ENCODE measurements around the gene CTNND2. TPM values are rescaled to one million over a fixed set of nuclear protein-coding genes. Genes with fewer than 3 reads are reported as not detected.

CTNND2 gene
- total and polyA plus RNA-seq, 9 of the 15 experiments (the other 6 are each of a cell fraction or from before 2014, with no cell fraction given), result 0.03 to 0.35 TPM; not detected in 7

DNA sequence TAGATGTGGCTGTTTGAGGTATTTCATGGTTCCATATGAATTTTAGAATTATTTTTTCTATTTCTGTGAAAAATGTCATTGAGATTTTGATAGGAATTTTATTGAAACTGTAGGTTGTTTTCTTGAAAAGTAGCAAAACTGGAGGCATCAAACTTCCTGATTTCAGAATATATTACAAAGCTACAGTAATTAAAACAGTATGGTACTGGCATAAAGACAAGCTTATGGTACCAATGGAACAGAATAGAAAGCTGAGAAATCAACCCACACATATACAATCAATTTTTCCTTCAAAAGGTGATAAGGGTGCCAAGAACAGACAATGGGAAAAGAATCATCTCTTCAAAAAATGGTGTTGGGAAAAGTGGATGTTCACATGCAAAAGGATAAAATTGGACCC, 945.5 kb downstream of the CTNND2 start:
- no peak for FAIRE-seq
- no peaks in the 10 kb centered on the region for H3K79me2 ChIP-seq (ENCODE audit: control insufficient read depth, insufficient read depth, low read length)

DNA sequence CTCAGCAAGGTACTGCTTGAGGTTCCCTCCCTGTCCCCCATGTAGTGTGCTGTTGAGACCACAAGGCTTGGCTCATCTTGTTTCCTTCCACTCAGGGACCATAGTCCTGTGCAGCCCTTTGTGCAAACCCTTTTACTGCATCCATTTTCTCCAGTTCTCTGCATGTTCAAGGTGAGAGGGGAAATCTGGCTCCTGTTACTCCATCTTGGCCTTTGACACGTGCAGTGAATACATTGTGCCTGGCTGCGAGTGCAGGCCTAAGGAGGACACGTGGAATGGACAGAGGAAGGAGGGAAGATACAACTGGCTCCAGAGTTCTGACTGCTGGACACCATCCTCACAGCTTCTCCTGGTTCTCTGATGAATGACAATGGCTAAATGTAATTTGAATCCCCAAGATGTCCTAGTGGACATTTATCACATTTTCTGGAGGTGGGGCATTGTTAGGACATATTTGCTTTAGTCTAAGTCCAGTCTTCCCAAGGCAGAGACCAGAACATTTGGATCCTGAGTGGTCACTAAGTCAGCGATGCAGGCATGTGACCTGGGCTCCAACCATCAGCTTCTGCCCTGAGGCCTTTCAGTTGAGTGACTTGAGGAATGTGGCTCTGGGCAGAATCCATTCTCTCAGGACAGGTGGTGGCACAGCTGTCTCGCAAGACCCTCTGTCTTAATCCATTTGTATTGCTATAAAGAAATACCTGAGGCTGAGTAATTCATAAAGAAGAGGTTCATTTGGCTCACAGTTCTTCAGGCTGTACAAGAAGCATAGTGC, 954.2 kb downstream of the CTNND2 start:
- Histone ChIP-seq H2AFZ (ENCODE audit: low read depth, low read length) (no peak overlapping the region), H3K79me2 (ENCODE audit: control insufficient read depth, insufficient read depth, low read length) (no peaks in the 10 kb centered on the region), H3K9me1 (ENCODE audit: control insufficient read depth, insufficient read depth, low read length) (no peaks in the 10 kb centered on the region), H3K4me1 (replicated peaks in 1 of 2; ENCODE audit: control insufficient read depth in 2 of 2, insufficient read depth in 2 of 2, low read length in 2 of 2) (no peaks in the 10 kb centered on the region), H3K9ac (ENCODE audit: insufficient read depth in 1 of 2, low read depth in 2 of 2, low read length in 2 of 2) (no peak overlapping the region), H3K27me3 (ENCODE audit: control insufficient read depth in 2 of 2, insufficient read depth in 2 of 2, low read length in 2 of 2) (no peaks in the 10 kb centered on the region; a peak in 1 of 5 replicates), H3K4me2 (ENCODE audit: insufficient read depth, low read length) (no peak overlapping the region), H4K20me1 (replicated peaks; ENCODE audit: control insufficient read depth, insufficient read depth, low read length) (no peaks in the 10 kb centered on the region), H3K27ac (ENCODE audit: extremely low read depth, low read depth, low read length) (no peak overlapping the region), H3K4me3 (no peak overlapping the region), H3K36me3 (ENCODE audit: control insufficient read depth, insufficient read depth, low read length) (no peaks in the 10 kb centered on the region), H3K9me3 (replicated peaks; ENCODE audit: control insufficient read depth, insufficient read depth, low read depth, low read length) (no peaks in the 10 kb centered on the region)
- 0% methylated on average over 5 of the region's 5 CpGs for WGBS (ENCODE audit: insufficient coverage, low coverage, missing lambda C conversion rate)
- in situ Hi-C loops (cut with MboI), result no loop called here
- no peak for TF ChIP-seq TAF1 (IDR thresholded peaks at IDR 0.05; ENCODE audit: control insufficient read depth, extremely low read depth, insufficient read depth, low read length, severe bottlenecking)
- no peak for TF ChIP-seq NCOA1 (IDR thresholded peaks at IDR 0.05; ENCODE audit: low read depth)
- TF ChIP-seq GABPB1 (CRISPR knock-in tag; IDR thresholded peaks at IDR 0.05), result no peak
- TF ChIP-seq MTA1 (IDR thresholded peaks at IDR 0.05; ENCODE audit: borderline replicate concordance), result no peak
- intact Hi-C loops (cut with micrococcal nuclease), result no loop called here
- CTCF ChIA-PET (ENCODE audit: low intra/inter-chr PET ratio), result no interaction called here
- BruUV-seq (replicated peaks), result no TSS peak
- no peak for FAIRE-seq
- no peak for ATAC-seq
- POLR2A ChIA-PET, result interaction anchor here (0.6 kb wide), 1 partner anchor 882 kb away, joined by 3 read pairs; no protein-coding TSS in a partner anchor
- no peak for DNase-seq (ENCODE audit: extremely low read depth in 1 of 4, low spot score in 3 of 4)

More for the DNA sequence above, 945.5 kb downstream of the CTNND2 start:
- Histone ChIP-seq H3K27ac (ENCODE audit: extremely low read depth, low read depth, low read length) (no peak overlapping the region), H3K4me3 (no peak overlapping the region), H3K9me1 (ENCODE audit: control insufficient read depth, insufficient read depth, low read length) (no peaks in the 10 kb centered on the region), H3K4me1 (replicated peaks in 1 of 2; ENCODE audit: control insufficient read depth in 2 of 2, insufficient read depth in 2 of 2, low read length in 2 of 2) (no peaks in the 10 kb centered on the region), H2AFZ (ENCODE audit: low read depth, low read length) (no peak overlapping the region), H3K9me3 (replicated peaks; ENCODE audit: control insufficient read depth, insufficient read depth, low read depth, low read length) (no peaks in the 10 kb centered on the region), H3K9ac (ENCODE audit: insufficient read depth in 1 of 2, low read depth in 2 of 2, low read length in 2 of 2) (no peak overlapping the region), H4K20me1 (replicated peaks; ENCODE audit: control insufficient read depth, insufficient read depth, low read length) (no peaks in the 10 kb centered on the region), H3K36me3 (ENCODE audit: control insufficient read depth, insufficient read depth, low read length) (no peaks in the 10 kb centered on the region), H3K27me3 (ENCODE audit: control insufficient read depth in 2 of 2, insufficient read depth in 2 of 2, low read length in 2 of 2) (peaks cover 4 to 9% of the 10 kb centered on the region in 2 experiments), H3K4me2 (ENCODE audit: insufficient read depth, low read length) (no peak overlapping the region)
- TF ChIP-seq RBM25 (IDR thresholded peaks at IDR 0.05; ENCODE audit: low read depth, low read length, severe bottlenecking) (peak; percentile 82), TRIM24 (IDR thresholded peaks at IDR 0.05) (no peak)
- ChIA-PET POLR2A (no interaction called here), CTCF (ENCODE audit: low intra/inter-chr PET ratio) (no interaction called here)
- DNase-seq (ENCODE audit: extremely low read depth in 1 of 4, low spot score in 3 of 4), result no peak
- BruUV-seq (replicated peaks), result no TSS peak
- intact Hi-C loops (cut with micrococcal nuclease), result no loop called here
- in situ Hi-C loops (cut with MboI), result no loop called here
- no peak for ATAC-seq

All from K562 (cell line).